ENCODE measurements around the gene GOLGA8J. TPM values are rescaled to one million over a fixed set of nuclear protein-coding genes. Genes with fewer than 3 reads are reported as not detected.
"Not testable (repeated sequence)": the region's sequence is repeated elsewhere in the genome, so short reads cannot be mapped to it uniquely, and the experiment has no call there.

GOLGA8J gene
- total RNA-seq, 4 donors from 2014 or later = 0.95 TPM; not detected in 3

DNA sequence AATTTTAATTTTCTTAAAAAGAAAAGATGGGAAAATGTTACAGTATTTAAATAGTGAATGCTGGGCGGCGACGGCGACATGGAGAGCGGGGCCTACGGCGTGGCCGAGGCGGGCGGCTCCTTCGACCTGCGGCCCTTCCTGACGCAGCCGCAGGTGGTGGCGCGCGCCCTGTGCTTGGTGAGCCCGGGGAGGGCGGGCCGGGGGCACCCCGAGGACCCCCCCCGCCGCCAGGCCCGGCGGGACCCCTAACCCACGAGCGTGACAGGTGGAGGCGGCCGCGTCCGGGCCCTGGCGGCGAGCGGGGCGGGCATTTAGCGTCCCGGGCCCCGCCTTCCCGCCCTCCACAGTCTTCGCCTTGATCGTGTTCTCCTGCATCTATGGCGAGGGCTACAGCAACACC, 38.4 kb upstream of the GOLGA8J start:
- in situ Hi-C loops (cut with MboI; ENCODE audit: low pct_ligation_motif_present in 1 of 4, low pct_unique_long_range_greater_than_20kb in 1 of 4, low sequenced_read_pairs in 3 of 4) (no loop called here), intact Hi-C loops (cut with DNase I; ENCODE audit: low total_unique reads) (no loop called here)

GRCh38 chr15:30044826-30045225, 37.9 kb upstream of the GOLGA8J start:
- 92% methylated on average over 5 to 22 of the region's 22 CpGs for WGBS, 2 donors (ENCODE audit: low coverage in 1 of 2)
- H3K9me3 ChIP-seq; in situ Hi-C loops (cut with MboI; ENCODE audit: low pct_ligation_motif_present in 1 of 4, low pct_unique_long_range_greater_than_20kb in 1 of 4, low sequenced_read_pairs in 3 of 4); H3K4me1 ChIP-seq; H3K36me3 ChIP-seq; DNase-seq; H3K27me3 ChIP-seq; H3K27ac ChIP-seq; H3K4me3 ChIP-seq; intact Hi-C loops (cut with DNase I; ENCODE audit: low total_unique reads): not testable (repeated sequence)

More for the DNA sequence above, 38.4 kb upstream of the GOLGA8J start:
- Histone ChIP-seq H3K36me3 (no peaks in the 10 kb centered on the region), H3K4me3 (no peak overlapping the region), H3K9me3 (no peaks in the 10 kb centered on the region), H3K27ac (no peak overlapping the region), H3K4me1 (peaks cover 0 to 6% (median 0%) of the 10 kb centered on the region in 4 donors), H3K27me3 (no peaks in the 10 kb centered on the region)
- DNase-seq = no peak
- 93 to 94% methylated on average over 9 to 42 of the region's 42 CpGs for WGBS, 2 donors (ENCODE audit: low coverage in 1 of 2)
- TF ChIP-seq POLR2AphosphoS5 (IDR thresholded peaks at IDR 0.05) (no peak), POLR2A (IDR thresholded peaks at IDR 0.05) (no peak), EP300 (IDR thresholded peaks at IDR 0.05; ENCODE audit: low read depth) (no peak)
- TF ChIP-seq, protein P1, sequence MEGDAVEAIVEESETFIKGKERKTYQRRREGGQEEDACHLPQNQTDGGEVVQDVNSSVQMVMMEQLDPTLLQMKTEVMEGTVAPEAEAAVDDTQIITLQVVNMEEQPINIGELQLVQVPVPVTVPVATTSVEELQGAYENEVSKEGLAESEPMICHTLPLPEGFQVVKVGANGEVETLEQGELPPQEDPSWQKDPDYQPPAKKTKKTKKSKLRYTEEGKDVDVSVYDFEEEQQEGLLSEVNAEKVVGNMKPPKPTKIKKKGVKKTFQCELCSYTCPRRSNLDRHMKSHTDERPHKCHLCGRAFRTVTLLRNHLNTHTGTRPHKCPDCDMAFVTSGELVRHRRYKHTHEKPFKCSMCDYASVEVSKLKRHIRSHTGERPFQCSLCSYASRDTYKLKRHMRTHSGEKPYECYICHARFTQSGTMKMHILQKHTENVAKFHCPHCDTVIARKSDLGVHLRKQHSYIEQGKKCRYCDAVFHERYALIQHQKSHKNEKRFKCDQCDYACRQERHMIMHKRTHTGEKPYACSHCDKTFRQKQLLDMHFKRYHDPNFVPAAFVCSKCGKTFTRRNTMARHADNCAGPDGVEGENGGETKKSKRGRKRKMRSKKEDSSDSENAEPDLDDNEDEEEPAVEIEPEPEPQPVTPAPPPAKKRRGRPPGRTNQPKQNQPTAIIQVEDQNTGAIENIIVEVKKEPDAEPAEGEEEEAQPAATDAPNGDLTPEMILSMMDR (IDR thresholded peaks at IDR 0.05) = no peak

DNA sequence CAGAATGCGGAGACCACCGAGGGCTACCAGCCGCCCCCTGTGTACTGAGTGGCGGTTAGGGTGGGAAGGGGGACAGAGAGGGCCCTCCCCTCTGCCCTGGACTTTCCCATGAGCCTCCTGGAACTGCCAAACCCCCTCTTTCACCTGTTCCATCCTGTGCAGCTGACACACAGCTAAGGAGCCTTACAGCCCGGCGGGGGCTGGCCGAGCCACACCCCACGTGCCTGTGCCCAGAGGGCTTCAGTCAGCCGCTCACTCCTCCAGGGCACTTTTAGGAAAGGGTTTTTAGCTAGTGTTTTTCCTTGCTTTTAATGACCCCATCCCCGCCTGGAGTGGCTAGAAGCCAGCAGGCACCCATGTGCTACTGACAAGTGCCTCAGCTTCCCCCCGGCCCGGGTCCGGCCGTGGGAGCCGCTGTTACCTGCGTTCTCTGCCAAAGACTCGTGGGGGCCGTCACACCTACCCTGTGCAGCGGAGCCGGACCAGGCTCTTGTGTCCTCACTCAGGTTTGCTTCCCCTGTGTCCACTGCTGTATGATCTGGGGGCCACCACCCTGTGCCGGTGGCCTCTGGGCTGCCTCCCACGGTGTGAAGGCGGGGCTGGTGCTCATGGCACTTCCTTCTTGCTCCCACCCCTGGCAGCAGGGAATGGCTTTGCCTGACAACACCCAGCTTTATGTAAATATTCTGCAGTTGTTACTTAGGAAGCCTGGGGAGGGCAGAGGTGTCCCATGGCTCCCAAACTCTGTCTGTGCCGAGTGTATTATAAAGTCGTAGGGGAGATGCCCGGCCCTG, 37.3 kb upstream of the GOLGA8J start:
- peak; percentile 24 for DNase-seq
- peak overlapping the region in 2 of 4 donors; percentile 17 to 33 for H3K4me3 ChIP-seq
- H3K27me3 ChIP-seq; H3K36me3 ChIP-seq; intact Hi-C loops (cut with DNase I; ENCODE audit: low total_unique reads); H3K4me1 ChIP-seq; H3K9me3 ChIP-seq; in situ Hi-C loops (cut with MboI; ENCODE audit: low pct_ligation_motif_present in 1 of 4, low pct_unique_long_range_greater_than_20kb in 1 of 4, low sequenced_read_pairs in 3 of 4): not testable (repeated sequence)
- WGBS, 2 donors (ENCODE audit: low coverage in 1 of 2) = 55 to 57% methylated on average over 2 to 26 of the region's 26 CpGs
- H3K27ac ChIP-seq = peak overlapping the region in 1 of 4 donors; percentile 63

GRCh38 chr15:30046430-30046829, 36.3 kb upstream of the GOLGA8J start:
- H3K4me3 ChIP-seq = no peak overlapping the region
- H3K9me3 ChIP-seq = no peaks in the 10 kb centered on the region
- H3K36me3 ChIP-seq = no peaks in the 10 kb centered on the region
- intact Hi-C loops (cut with DNase I; ENCODE audit: low total_unique reads) (no loop called here), in situ Hi-C loops (cut with MboI; ENCODE audit: low pct_ligation_motif_present in 1 of 4, low pct_unique_long_range_greater_than_20kb in 1 of 4, low sequenced_read_pairs in 3 of 4) (no loop called here)
- H3K27me3 ChIP-seq = no peaks in the 10 kb centered on the region
- DNase-seq = no peak
- TF ChIP-seq, protein P1 (IDR thresholded peaks at IDR 0.05) = no peak
- TF ChIP-seq POLR2A (IDR thresholded peaks at IDR 0.05) (no peak), POLR2AphosphoS5 (IDR thresholded peaks at IDR 0.05) (no peak), EP300 (IDR thresholded peaks at IDR 0.05; ENCODE audit: low read depth) (no peak)
- H3K27ac ChIP-seq = no peak overlapping the region
- no peaks in the 10 kb centered on the region for H3K4me1 ChIP-seq
- WGBS, 2 donors (ENCODE audit: low coverage in 1 of 2) = 42 to 71% methylated on average over 1 to 2 of the region's 2 CpGs

DNA sequence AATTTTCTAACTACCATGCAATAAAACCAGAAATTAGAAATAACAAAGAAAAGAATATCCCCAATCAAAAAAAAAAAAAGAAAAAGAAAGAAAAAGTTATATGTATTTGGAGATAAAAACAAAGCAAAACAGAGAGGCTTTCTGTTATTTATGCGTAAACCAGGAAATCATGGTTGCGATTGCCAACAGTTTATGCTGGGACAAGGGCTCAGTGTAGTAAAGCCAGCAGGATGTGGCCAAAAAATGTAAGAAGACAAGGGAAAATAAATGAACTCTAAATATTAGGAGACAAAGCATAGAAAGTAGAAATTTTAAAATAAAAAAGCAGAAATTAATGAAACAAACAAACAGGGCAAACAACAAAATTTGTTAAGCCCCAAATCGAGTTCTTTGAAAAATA, 27.2 kb upstream of the GOLGA8J start:
- intact Hi-C loops (cut with DNase I; ENCODE audit: low total_unique reads) = no loop called here
- no peak overlapping the region for H3K4me3 ChIP-seq
- no peaks in the 10 kb centered on the region for H3K27me3 ChIP-seq
- 72 to 87% methylated on average over 3 of the region's 3 CpGs for WGBS, 2 donors (ENCODE audit: low coverage in 1 of 2)
- in situ Hi-C loops (cut with MboI; ENCODE audit: low pct_ligation_motif_present in 1 of 4, low pct_unique_long_range_greater_than_20kb in 1 of 4, low sequenced_read_pairs in 3 of 4) = loop anchor here in 1 of 4 donors (25.0 kb wide), 1 partner anchor 393 kb away; no protein-coding TSS in a partner anchor
- TF ChIP-seq, protein P1 (IDR thresholded peaks at IDR 0.05) = no peak
- TF ChIP-seq EP300 (IDR thresholded peaks at IDR 0.05; ENCODE audit: low read depth) (no peak), POLR2A (IDR thresholded peaks at IDR 0.05) (no peak), POLR2AphosphoS5 (IDR thresholded peaks at IDR 0.05) (no peak)
- no peak overlapping the region for H3K27ac ChIP-seq
- no peak for DNase-seq
- no peaks in the 10 kb centered on the region for H3K9me3 ChIP-seq
- no peaks in the 10 kb centered on the region for H3K4me1 ChIP-seq
- no peaks in the 10 kb centered on the region for H3K36me3 ChIP-seq

Data from transverse colon (tissue), 4 donors.